CD4-positive, CD25-positive, alpha-beta regulatory T cell (primary cell): ENCODE results near the gene ANKRD2. TPM values are rescaled to one million over a fixed set of nuclear protein-coding genes. Genes with fewer than 3 reads are reported as not detected.
A peak's percentile ranks its signal among the peaks of the same experiment; 100 is the strongest.

Experiments
- ATAC-seq, 2 donors: fragments of 150-1000 bp; cut with Tn5 transposase; one replicate each; pipeline ENCODE4 v1.10.0; 2021; ENCODE audit warnings: low read depth in 2 of 2, moderate number of reproducible peaks in 2 of 2, moderate library complexity in 1 of 2
- DNase-seq, 3 donors: peaks; one replicate each; pipeline versions ENCODE4 v3.0.0 to v3.0.0-alpha.2; 2012 to 2022; ENCODE audit warnings: mixed read lengths in 1 of 3
- H3K27ac ChIP-seq: one replicate; pipeline ENCODE4 v1.7.0; 2013; ENCODE audit warnings: mild to moderate bottlenecking, low read length; ENCODE audit not compliant: insufficient read depth, poor library complexity, severe bottlenecking
- H3K27me3 ChIP-seq: one replicate; pipeline ENCODE4 v1.7.0; 2013; ENCODE audit warnings: low read length; ENCODE audit not compliant: control insufficient read depth, insufficient read depth
- H3K36me3 ChIP-seq: one replicate; pipeline ENCODE4 v1.7.0; 2013; ENCODE audit warnings: mild to moderate bottlenecking, low read length, moderate library complexity; ENCODE audit not compliant: control insufficient read depth, insufficient read depth
- H3K4me1 ChIP-seq: 2 replicates; pipeline ENCODE4 v1.7.0; 2013; ENCODE audit warnings: mild to moderate bottlenecking, low read length; ENCODE audit not compliant: insufficient read depth, control insufficient read depth, poor library complexity, severe bottlenecking
- H3K4me3 ChIP-seq: one replicate; pipeline ENCODE4 v1.7.0; 2013; ENCODE audit warnings: low read depth, mild to moderate bottlenecking, low read length, moderate library complexity
- H3K9me3 ChIP-seq, 2 experiments: 1 replicate in 1 of 2; 2 replicates in 1 of 2; pipeline ENCODE4 v1.7.0; 2013; ENCODE audit warnings: low read length in 2 of 2, mild to moderate bottlenecking in 1 of 2, moderate library complexity in 1 of 2; ENCODE audit not compliant: control insufficient read depth in 2 of 2
- H3K27ac Mint-ChIP-seq, 3 donors: one replicate each; pipeline ENCODE4 v1.8.0; 2020 to 2022; ENCODE audit warnings: mild to moderate bottlenecking in 3 of 3, mixed read lengths in 3 of 3, moderate library complexity in 2 of 3
- H3K27me3 Mint-ChIP-seq: one replicate; pipeline ENCODE4 v1.8.0; 2022; ENCODE audit warnings: mild to moderate bottlenecking, mixed read lengths
- H3K36me3 Mint-ChIP-seq: one replicate; pipeline ENCODE4 v1.8.0; 2020; ENCODE audit warnings: mixed read lengths
- H3K4me1 Mint-ChIP-seq, 4 donors: one replicate each; pipeline ENCODE4 v1.8.0; 2020 to 2022; ENCODE audit warnings: mixed read lengths in 4 of 4, mild to moderate bottlenecking in 1 of 4
- H3K4me3 Mint-ChIP-seq, 4 donors: one replicate each; pipeline ENCODE4 v1.8.0; 2020 to 2022; ENCODE audit warnings: mild to moderate bottlenecking in 4 of 4, mixed read lengths in 4 of 4, moderate library complexity in 3 of 4
- H3K9me3 Mint-ChIP-seq, 7 donors: one replicate each; pipeline ENCODE4 v1.8.0; 2020 to 2022; ENCODE audit warnings: mixed read lengths in 7 of 7, mild to moderate bottlenecking in 3 of 7, moderate library complexity in 2 of 7
- polyA plus RNA-seq, 4 donors: library from polyadenylated mRNA; unstranded; fragments of 300-500 nt; fragmentation: Illumina TruSeq; gene quantifications; one replicate each; pipeline ENCODE4 v1.2.3, GENCODE V29; 2021
- total RNA-seq: library from RNA; stranded (reverse); gene quantifications from one replicate; pipeline ENCODE4 v1.2.3, GENCODE V29; 2022

Gene ANKRD2
- total and polyA plus RNA-seq, 5 donors from 2014 or later = not detected

DNA sequence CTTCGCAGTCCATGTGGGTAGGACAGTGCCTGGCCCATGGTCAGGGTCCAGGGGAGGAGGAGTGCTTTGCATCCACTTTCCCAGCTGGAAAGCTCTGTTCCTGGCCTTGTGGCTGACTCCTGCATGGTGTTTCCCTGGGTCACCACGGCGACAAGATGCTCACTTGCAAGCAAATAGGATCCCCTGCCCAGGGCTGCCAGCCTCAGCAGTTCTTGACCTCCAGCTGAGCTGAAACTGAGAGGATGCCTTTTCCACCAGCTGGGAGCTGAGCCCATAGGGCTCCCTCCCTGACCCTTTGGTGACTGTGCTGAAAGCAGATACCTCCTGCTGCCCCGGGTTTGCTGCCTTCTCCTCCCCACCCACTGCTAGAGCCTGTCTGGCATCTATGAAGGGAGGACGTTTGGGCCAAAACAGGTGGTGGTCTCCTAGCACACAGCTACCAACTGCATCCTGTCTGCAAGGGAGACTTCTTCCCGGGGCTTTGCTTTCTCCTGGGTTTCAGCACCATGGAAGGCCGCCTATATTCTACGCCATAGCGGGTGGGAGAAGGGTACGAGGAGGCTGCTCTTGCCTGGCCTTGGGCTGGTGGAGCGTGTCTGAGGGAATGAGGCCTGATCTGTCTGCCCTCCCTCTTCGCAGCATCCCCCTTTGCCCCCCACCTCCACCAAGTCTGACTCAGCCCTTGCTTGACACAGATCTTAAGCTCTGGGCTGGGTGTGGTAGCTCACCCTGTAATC, 39.5 kb upstream of the ANKRD2 start:
- no peak overlapping the region for H3K27ac Mint-ChIP-seq
- H3K9me3 Mint-ChIP-seq = no peaks in the 10 kb centered on the region
- no peaks in the 10 kb centered on the region for H3K36me3 Mint-ChIP-seq
- no peak for DNase-seq
- no peaks in the 10 kb centered on the region for H3K4me1 Mint-ChIP-seq
- ATAC-seq = no peak
- Histone ChIP-seq H3K4me1 (no peaks in the 10 kb centered on the region), H3K9me3 (no peaks in the 10 kb centered on the region), H3K27ac (no peak overlapping the region), H3K27me3 (no peaks in the 10 kb centered on the region), H3K4me3 (no peak overlapping the region), H3K36me3 (no peaks in the 10 kb centered on the region)
- H3K4me3 Mint-ChIP-seq = no peak overlapping the region
- peaks cover 4% of the 10 kb centered on the region for H3K27me3 Mint-ChIP-seq

DNA sequence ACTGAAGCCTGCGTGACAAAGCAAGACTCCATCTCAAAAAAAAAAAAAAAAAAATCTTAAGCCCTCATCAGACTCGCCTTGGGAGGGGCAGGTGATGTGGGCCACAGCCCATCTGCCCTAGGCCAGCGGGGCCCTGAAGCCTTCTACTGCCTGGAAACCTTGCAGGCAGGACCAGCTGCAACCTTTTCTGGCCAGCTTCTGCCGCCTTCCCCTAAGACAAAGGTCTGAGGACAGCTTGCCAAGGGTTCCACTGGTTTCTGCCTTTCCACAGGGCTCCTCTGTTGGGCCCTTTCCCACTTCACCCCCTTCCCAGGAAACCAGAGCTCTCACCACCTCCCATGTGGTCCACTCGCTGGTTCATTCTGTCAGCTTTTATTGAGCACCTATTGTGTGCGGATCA, 38.7 kb upstream of the ANKRD2 start:
- H3K27ac Mint-ChIP-seq = no peak overlapping the region
- Histone ChIP-seq H3K27ac (no peak overlapping the region), H3K4me1 (no peaks in the 10 kb centered on the region), H3K27me3 (no peaks in the 10 kb centered on the region), H3K9me3 (no peaks in the 10 kb centered on the region), H3K36me3 (no peaks in the 10 kb centered on the region), H3K4me3 (no peak overlapping the region)
- peaks cover 4% of the 10 kb centered on the region for H3K27me3 Mint-ChIP-seq
- DNase-seq = no peak
- no peak overlapping the region for H3K4me3 Mint-ChIP-seq
- no peak for ATAC-seq
- no peaks in the 10 kb centered on the region for H3K36me3 Mint-ChIP-seq
- H3K4me1 Mint-ChIP-seq = no peaks in the 10 kb centered on the region
- H3K9me3 Mint-ChIP-seq = no peaks in the 10 kb centered on the region

DNA sequence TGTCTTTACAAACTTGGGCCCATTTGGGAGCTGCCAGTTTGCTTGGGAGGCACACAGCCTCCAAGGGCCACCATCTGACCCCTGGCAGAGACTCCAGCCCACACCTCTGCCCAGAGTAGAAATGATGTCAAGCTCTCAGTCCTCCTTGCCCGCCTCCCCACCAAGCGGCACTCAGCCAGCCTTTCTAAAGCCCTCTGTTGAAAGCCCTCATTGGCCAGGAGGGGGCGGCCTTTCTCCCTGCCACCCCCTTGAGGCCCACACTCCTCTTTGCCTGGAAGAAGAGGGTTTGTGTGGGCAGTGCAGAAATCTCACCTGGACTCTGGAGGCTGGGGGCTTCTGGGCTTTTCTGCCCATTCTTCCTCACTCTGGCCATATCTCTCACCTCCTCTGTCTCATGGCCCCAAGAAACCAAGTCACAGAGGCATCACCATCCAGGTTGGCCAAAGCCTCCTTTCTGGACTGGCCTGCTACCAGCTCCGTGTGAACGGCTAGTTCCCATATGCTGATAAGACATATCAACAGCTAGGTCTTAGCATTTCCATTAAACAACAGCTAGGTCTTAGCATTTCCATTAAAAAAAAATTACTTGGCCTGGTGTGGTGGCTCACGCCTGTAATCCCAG, 37.7 kb upstream of the ANKRD2 start:
- no peaks in the 10 kb centered on the region for H3K27me3 ChIP-seq
- no peak overlapping the region for H3K4me3 Mint-ChIP-seq
- no peaks in the 10 kb centered on the region for H3K36me3 Mint-ChIP-seq
- peaks cover 4% of the 10 kb centered on the region for H3K27me3 Mint-ChIP-seq
- H3K27ac Mint-ChIP-seq = no peak overlapping the region
- ATAC-seq (peak in 1 of 2 donors; percentile 31), DNase-seq (peak in 1 of 3 donors; percentile 38)
- H3K27ac ChIP-seq = no peak overlapping the region
- H3K4me1 ChIP-seq = no peaks in the 10 kb centered on the region
- no peaks in the 10 kb centered on the region for H3K4me1 Mint-ChIP-seq
- H3K9me3 ChIP-seq = no peaks in the 10 kb centered on the region
- no peaks in the 10 kb centered on the region for H3K9me3 Mint-ChIP-seq
- H3K36me3 ChIP-seq = no peaks in the 10 kb centered on the region
- H3K4me3 ChIP-seq = no peak overlapping the region

DNA sequence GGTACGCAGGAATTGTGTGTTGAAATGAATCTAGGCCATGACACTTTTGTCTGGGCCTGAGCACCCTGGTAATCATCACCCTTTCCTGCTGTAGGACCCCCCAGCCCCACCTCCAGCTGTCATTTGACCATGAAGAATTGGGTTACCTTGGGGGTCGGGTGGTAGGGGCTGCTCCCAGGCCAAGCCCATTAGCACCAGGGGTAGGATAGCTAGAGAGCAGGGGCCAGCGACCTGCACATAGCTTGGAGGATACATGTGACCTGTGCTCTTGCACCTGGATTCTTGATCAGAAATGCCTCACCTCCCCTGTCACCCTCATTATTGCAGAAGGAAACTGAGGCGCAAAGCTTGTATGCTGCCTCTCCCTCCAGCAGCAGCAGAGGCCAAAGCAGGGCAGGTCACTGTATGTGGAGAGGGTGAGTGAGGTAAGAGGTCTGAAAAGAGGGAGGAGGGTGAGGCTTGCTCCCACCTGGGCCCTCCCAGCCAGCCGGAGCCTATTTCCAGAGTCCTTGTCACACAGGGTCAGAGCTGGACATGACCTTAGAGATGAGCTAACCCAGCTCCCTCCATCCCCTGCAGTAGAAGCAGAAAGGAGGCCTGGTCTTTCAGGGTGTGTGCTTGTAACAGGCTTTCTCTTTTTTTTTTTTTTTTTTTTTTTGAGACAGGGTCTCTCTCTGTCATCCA, 35.3 kb upstream of the ANKRD2 start:
- Mint-ChIP-seq H3K9me3 (no peaks in the 10 kb centered on the region), H3K4me3 (no peak overlapping the region), H3K4me1 (no peaks in the 10 kb centered on the region), H3K36me3 (no peaks in the 10 kb centered on the region), H3K27ac (no peak overlapping the region), H3K27me3 (peaks cover 4% of the 10 kb centered on the region)
- H3K27ac ChIP-seq = no peak overlapping the region
- no peaks in the 10 kb centered on the region for H3K4me1 ChIP-seq
- no peaks in the 10 kb centered on the region for H3K27me3 ChIP-seq
- no peak for DNase-seq
- H3K4me3 ChIP-seq = no peak overlapping the region
- H3K36me3 ChIP-seq = no peaks in the 10 kb centered on the region
- no peaks in the 10 kb centered on the region for H3K9me3 ChIP-seq
- no peak for ATAC-seq

DNA sequence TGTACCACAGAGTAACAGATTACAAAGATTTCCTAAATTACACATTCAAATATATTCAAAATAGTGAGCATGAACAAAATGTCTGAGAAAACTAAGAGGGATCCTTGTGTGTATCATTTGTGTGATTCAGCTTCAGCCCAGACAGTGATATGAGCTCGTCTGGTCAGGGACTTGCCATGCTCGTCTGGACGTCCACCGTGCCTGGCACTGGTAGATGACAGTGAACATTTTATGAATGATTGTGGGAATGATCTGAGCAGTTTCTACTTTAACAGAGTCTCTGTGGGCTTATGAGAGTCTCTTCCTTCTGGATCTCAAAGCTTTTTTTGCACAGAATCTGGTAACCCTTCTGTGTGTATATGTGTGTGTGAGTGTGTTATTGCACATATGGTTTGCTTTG, 34.2 kb upstream of the ANKRD2 start:
- Histone ChIP-seq H3K36me3 (no peaks in the 10 kb centered on the region), H3K27ac (no peak overlapping the region), H3K4me1 (no peaks in the 10 kb centered on the region), H3K9me3 (no peaks in the 10 kb centered on the region), H3K4me3 (no peak overlapping the region), H3K27me3 (no peaks in the 10 kb centered on the region)
- H3K4me3 Mint-ChIP-seq = no peak overlapping the region
- no peak overlapping the region for H3K27ac Mint-ChIP-seq
- peaks cover 0 to 3% (median 0%) of the 10 kb centered on the region in 4 donors for H3K4me1 Mint-ChIP-seq
- ATAC-seq = no peak
- no peaks in the 10 kb centered on the region for H3K36me3 Mint-ChIP-seq
- H3K9me3 Mint-ChIP-seq = no peaks in the 10 kb centered on the region
- H3K27me3 Mint-ChIP-seq = peaks cover 4% of the 10 kb centered on the region
- no peak for DNase-seq

DNA sequence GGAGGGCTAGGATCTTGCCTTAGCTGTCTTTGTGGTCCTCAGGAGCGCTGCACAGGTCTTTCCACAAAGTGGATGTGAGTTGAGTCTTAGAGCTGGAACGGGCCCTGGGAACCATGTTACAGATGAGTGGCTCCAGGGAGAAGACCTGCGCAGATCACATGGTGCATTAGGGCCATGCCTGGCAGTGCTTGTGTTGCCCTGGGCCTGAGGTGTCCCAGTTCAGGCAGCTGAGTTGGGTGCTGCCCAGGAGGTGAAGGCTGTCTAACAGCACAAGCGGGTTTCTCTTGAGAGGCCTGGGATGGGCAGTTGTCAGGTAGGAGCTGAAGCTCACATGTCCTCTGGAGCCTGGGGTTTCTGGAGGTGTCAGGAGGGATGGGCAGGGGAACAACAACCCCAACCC, 33.7 kb upstream of the ANKRD2 start:
- H3K4me3 Mint-ChIP-seq = no peak overlapping the region
- Histone ChIP-seq H3K36me3 (no peaks in the 10 kb centered on the region), H3K9me3 (no peaks in the 10 kb centered on the region), H3K27me3 (no peaks in the 10 kb centered on the region), H3K4me1 (no peaks in the 10 kb centered on the region), H3K27ac (no peak overlapping the region), H3K4me3 (no peak overlapping the region)
- no peak for ATAC-seq
- H3K4me1 Mint-ChIP-seq = peaks cover 0 to 3% (median 0%) of the 10 kb centered on the region in 4 donors
- no peak for DNase-seq
- H3K9me3 Mint-ChIP-seq = no peaks in the 10 kb centered on the region
- no peak overlapping the region for H3K27ac Mint-ChIP-seq
- no peaks in the 10 kb centered on the region for H3K36me3 Mint-ChIP-seq
- peaks cover 4% of the 10 kb centered on the region for H3K27me3 Mint-ChIP-seq

DNA sequence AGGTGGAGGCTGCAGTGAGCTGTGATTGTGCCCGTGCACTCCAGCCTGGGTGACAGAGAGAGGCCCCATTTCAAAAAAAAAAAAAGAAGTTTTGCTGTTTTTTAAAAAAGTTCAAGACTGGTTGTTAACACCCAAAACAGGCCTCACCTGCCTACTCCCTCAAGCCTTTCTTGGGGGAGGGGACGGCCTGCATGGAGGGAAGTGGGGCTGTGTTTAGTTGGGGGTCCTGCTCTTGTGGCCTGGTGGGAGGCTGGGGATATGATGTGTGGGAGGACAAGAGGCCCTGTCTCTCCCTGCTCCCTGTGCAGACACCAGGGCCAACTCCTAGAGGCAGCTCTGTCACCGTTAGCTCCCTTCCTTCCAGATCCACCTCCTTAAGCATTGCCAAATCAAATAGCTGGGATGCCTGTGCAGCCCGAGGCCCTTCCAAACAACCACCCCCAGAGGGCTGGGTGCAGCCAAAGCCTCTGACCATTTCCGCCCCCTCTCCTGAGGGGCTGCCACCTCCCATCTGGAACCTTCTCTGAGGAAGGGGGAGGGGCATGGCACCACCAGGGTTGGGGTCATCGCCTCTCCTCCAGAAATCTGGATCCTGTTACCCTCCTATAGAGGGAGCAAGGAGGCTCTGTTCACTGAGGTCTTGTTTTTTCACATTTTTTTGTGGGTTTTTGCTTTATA, 32.9 kb upstream of the ANKRD2 start:
- Mint-ChIP-seq H3K9me3 (no peaks in the 10 kb centered on the region), H3K36me3 (no peaks in the 10 kb centered on the region), H3K27ac (peak overlapping the region in 1 of 3 donors; percentile 56), H3K4me1 (peaks cover 0 to 3% (median 0%) of the 10 kb centered on the region in 4 donors), H3K27me3 (peaks cover 4% of the 10 kb centered on the region), H3K4me3 (no peak overlapping the region)
- ATAC-seq = no peak
- DNase-seq = no peak
- Histone ChIP-seq H3K27me3 (no peaks in the 10 kb centered on the region), H3K4me1 (no peaks in the 10 kb centered on the region), H3K36me3 (no peaks in the 10 kb centered on the region), H3K4me3 (no peak overlapping the region), H3K9me3 (no peaks in the 10 kb centered on the region), H3K27ac (no peak overlapping the region)
